Heart right ventricle (tissue), 16 donors: Measurements from ENCODE around the gene ZNF764. TPM values are rescaled to one million over a fixed set of nuclear protein-coding genes. Genes with fewer than 3 reads are reported as not detected.

Source experiments
- ATAC-seq, 8 donors: fragments of 200-7000 bp; cut with Tn5 transposase; one replicate each; pipeline ENCODE4 v1.9.1; 2020; ENCODE audit warnings: mild to moderate bottlenecking in 8 of 8, moderate library complexity in 8 of 8, moderate number of reproducible peaks in 1 of 8
- DNase-seq, 2 donors: peaks; one replicate each; pipeline ENCODE4 v3.0.0-alpha.2; 2020
- H3K27ac ChIP-seq, 10 donors: fragments of 200-600 bp; sonication (generic) in 2 of 10; one replicate each; pipeline versions ENCODE4 v1.5.0 to v1.8.0; 2020 to 2022; ENCODE audit warnings: mild to moderate bottlenecking in 3 of 10
- H3K27me3 ChIP-seq, 7 donors: fragments of 200-600 bp; one replicate each; pipeline ENCODE4 v1.8.0; 2021 to 2022; ENCODE audit warnings: mild to moderate bottlenecking in 2 of 7
- H3K36me3 ChIP-seq, 9 donors: fragments of 200-600 bp; sonication (generic) in 1 of 9; one replicate each; pipeline versions ENCODE4 v1.5.0 to v1.8.0; 2020 to 2022; ENCODE audit warnings: mild to moderate bottlenecking in 2 of 9
- H3K4me1 ChIP-seq, 9 donors: fragments of 200-600 bp; sonication (generic) in 1 of 9; one replicate each; pipeline versions ENCODE4 v1.5.0 to v1.8.0; 2020 to 2022; ENCODE audit warnings: mild to moderate bottlenecking in 4 of 9
- H3K4me3 ChIP-seq, 10 donors: fragments of 200-600 bp; sonication (generic) in 2 of 10; one replicate each; pipeline versions ENCODE4 v1.5.0 to v1.8.0; 2020 to 2022; ENCODE audit warnings: mild to moderate bottlenecking in 7 of 10, moderate library complexity in 2 of 10
- H3K9me3 ChIP-seq, 11 donors: fragments of 200-600 bp in 10 of 11; sonication (generic) in 2 of 11; one replicate each; pipeline versions ENCODE4 v1.5.0 to v1.8.0; 2013 to 2022; ENCODE audit warnings: mild to moderate bottlenecking in 2 of 11, control low read depth in 1 of 11, moderate library complexity in 1 of 11
- WGBS, 2 donors: extraction: QIAGEN DNeasy Blood & Tissue Kit; methylation state at CpG; one replicate each; pipeline ENCODE4 v1.1.7; 2013; ENCODE audit warnings: inconsistent platforms in 1 of 2; 5-methylcytosine and 5-hydroxymethylcytosine counted together
- intact Hi-C, 10 donors: fragments of 100-400 bp; cut with DNase I; formaldehyde crosslinking; loops; one replicate each; pipeline versions ENCODE4 v1.11.1 to v1.14.2; 2022
- polyA plus RNA-seq, 2 donors: library from polyadenylated mRNA; stranded (reverse); fragments of 200-250 nt; gene quantifications; one replicate each; pipeline ENCODE4 v1.2.3, GENCODE V29; 2013
- total RNA-seq, 10 donors: library from RNA; stranded (reverse); fragmentation: NEBNext Ultra II Directional in 3 of 10; extraction: Animal tissue kit (Norgen Biotek cat#: 25700) in 3 of 10; gene quantifications; one replicate each; pipeline versions ENCODE4 v1.2.1 to v1.2.4, GENCODE V29; 2021 to 2023
- TF ChIP-seq, protein P1 (sequence below), 9 donors: fragments of 200-600 bp; sonication (generic) in 2 of 9; IDR thresholded peaks; one replicate each; pipeline versions ENCODE4 v1.5.0 to v1.8.0; 2021 to 2022; ENCODE audit warnings: antibody characterized with exemption in 9 of 9, mild to moderate bottlenecking in 5 of 9, moderate library complexity in 1 of 9
- donor health status: Arrhythmogenic right ventricular cardiomyopathy.
- donor health status: ischemic (EF 13 %, LVEDD 7.1; RV severe dilation, severe dysfunction).
- donor health status: healthy with polysubstance abuse.
- donor health status: DM: no; HTN: yes; CAD: no.
- donor health status: DM: no; HTN: no; CAD: no.
- donor health status: ischemic (EF 25% LVEDD 6.9; RV normal size, moderate dysfunction).
- donor health status: ischemic (EF 25% LVEDD 5.7; RV mildly dilated, moderate dysfunction).
- donor health status: healthy.
- donor health status: DM: yes; HTN: yes; CAD: no.
- donor health status: Ischemic cardiomyopathy.
- donor health status: ischemic (EF 35%, LVEDD 5.7; RV mildly dilated, moderate dysfunction).
- donor health status: nonischemic (EF 11% LVEDD 7.7; RV severe dilation, severe dysfunction).
- donor health status: DM: yes; HTN: yes; CAD: no.
- donor health status: PGD.
- donor health status: ischemic (EF 29% LVEDD 5.4; RV normal size, mild dysfunction).
- donor health status: nonischemic (EF 23%, LVEDD 6.1; RV moderate dilation, normal function).

Gene ZNF764
- total and polyA plus RNA-seq, 12 donors, result 5.6 to 15.3 (median 10.3) TPM

- Histone ChIP-seq H3K27ac (peak within 1 kb of the TSS; percentile 78 to 98 (median 96)), H3K4me3 (peak within 1 kb of the TSS; percentile 71 to 94 (median 80)), H3K27me3 (no peaks in the 10 kb centered on the region), H3K36me3 (peaks cover 0 to 34% (median 18%) of the 10 kb centered on the region in 9 donors), H3K4me1 (peaks cover 0 to 39% (median 30%) of the 10 kb centered on the region in 9 donors), H3K9me3 (no peaks in the 10 kb centered on the region)
- DNase-seq (peak; percentile 94), ATAC-seq (peak; percentile 85 to 96 (median 94))
- WGBS, 2 donors, result 1% methylated on average over 70 of the region's 70 CpGs
- TF ChIP-seq, protein P1, sequence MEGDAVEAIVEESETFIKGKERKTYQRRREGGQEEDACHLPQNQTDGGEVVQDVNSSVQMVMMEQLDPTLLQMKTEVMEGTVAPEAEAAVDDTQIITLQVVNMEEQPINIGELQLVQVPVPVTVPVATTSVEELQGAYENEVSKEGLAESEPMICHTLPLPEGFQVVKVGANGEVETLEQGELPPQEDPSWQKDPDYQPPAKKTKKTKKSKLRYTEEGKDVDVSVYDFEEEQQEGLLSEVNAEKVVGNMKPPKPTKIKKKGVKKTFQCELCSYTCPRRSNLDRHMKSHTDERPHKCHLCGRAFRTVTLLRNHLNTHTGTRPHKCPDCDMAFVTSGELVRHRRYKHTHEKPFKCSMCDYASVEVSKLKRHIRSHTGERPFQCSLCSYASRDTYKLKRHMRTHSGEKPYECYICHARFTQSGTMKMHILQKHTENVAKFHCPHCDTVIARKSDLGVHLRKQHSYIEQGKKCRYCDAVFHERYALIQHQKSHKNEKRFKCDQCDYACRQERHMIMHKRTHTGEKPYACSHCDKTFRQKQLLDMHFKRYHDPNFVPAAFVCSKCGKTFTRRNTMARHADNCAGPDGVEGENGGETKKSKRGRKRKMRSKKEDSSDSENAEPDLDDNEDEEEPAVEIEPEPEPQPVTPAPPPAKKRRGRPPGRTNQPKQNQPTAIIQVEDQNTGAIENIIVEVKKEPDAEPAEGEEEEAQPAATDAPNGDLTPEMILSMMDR (IDR thresholded peaks at IDR 0.05), result peak in 2 of 9 donors; percentile 3 to 26
- intact Hi-C loops, result loop anchor here in 9 of 10 donors (1.0 to 10.0 kb wide), 10 partner anchors 22 to 470 kb away; partner anchors contain the start of genes ZNF764 (in 6 of the 9), ZNF785 (in 4 of the 9), ZNF688 (in 2 of the 9) and ALDOA (in 1 of the 9)
Observed at GRCh38 chr16:30534368-30535105, 23.6 kb downstream of the ZNF764 start, which contains the start of gene ZNF747. TSS of gene ZNF747 (minus strand) at chr16:30534858. CDS start at chr16:30534679, 179 bp downstream.

GRCh38 chr16:30533748-30534367 is 24.3 kb downstream of the ZNF764 start:
- peak overlapping the region; percentile 78 to 98 (median 96) for H3K27ac ChIP-seq
- H3K9me3 ChIP-seq, result no peaks in the 10 kb centered on the region
- intact Hi-C loops, result loop anchor here in 8 of 10 donors (2.0 to 10.0 kb wide), 9 partner anchors 23 to 469 kb away; partner anchors contain the start of genes ZNF785 (in 4 of the 8), ZNF688 (in 2 of the 8), ZNF764 (in 2 of the 8) and ALDOA (in 1 of the 8)
- H3K27me3 ChIP-seq, result no peaks in the 10 kb centered on the region
- peak overlapping the region; percentile 71 to 94 (median 80) for H3K4me3 ChIP-seq
- peaks cover 0 to 38% (median 26%) of the 10 kb centered on the region in 9 donors for H3K4me1 ChIP-seq
- H3K36me3 ChIP-seq, result peaks cover 0 to 34% (median 18%) of the 10 kb centered on the region in 9 donors
- 18 to 22% methylated on average over 29 of the region's 29 CpGs for WGBS, 2 donors
- ATAC-seq, result peak in 2 of 8 donors; percentile 2 to 18
- TF ChIP-seq, protein P1 (IDR thresholded peaks at IDR 0.05), result no peak
- no peak for DNase-seq

GRCh38 chr16:30533146-30533522 is 25.0 kb downstream of the ZNF764 start:
- H3K27ac ChIP-seq, result peak overlapping the region in 5 of 10 donors; percentile 89 to 98 (median 98)
- H3K9me3 ChIP-seq, result no peaks in the 10 kb centered on the region
- 67 to 68% methylated on average over 11 of the region's 11 CpGs for WGBS, 2 donors
- H3K4me3 ChIP-seq, result peak overlapping the region in 2 of 10 donors; percentile 76 to 89
- intact Hi-C loops, result loop anchor here in 5 of 10 donors (5.0 to 10.0 kb wide), 6 partner anchors 39 to 468 kb away; partner anchors contain the start of genes ZNF785 (in 3 of the 5), ZNF688 (in 2 of the 5), ALDOA (in 1 of the 5) and SRCAP (in 1 of the 5)
- H3K36me3 ChIP-seq, result peaks cover 0 to 34% (median 18%) of the 10 kb centered on the region in 9 donors
- H3K4me1 ChIP-seq, result peaks cover 0 to 43% (median 33%) of the 10 kb centered on the region in 9 donors
- no peaks in the 10 kb centered on the region for H3K27me3 ChIP-seq
- TF ChIP-seq, protein P1 (IDR thresholded peaks at IDR 0.05), result no peak
- no peak for DNase-seq
- ATAC-seq, result no peak
